Measurements from ENCODE around the gene IL22RA2. TPM values are rescaled to one million over a fixed set of nuclear protein-coding genes. Genes with fewer than 3 reads are reported as not detected.

Gene IL22RA2
- total RNA-seq, 1 experiment from 2014 or later = not detected

- Mint-ChIP-seq H3K4me3 (no peak overlapping the region), H3K9me3 (peaks cover 85% of the 10 kb centered on the region), H3K27me3 (ENCODE audit: low read depth) (peaks cover 6% of the 10 kb centered on the region), H3K27ac (no peak overlapping the region), H3K36me3 (peaks cover 70% of the 10 kb centered on the region), H3K4me1 (no peaks in the 10 kb centered on the region)
- ATAC-seq (no peak), DNase-seq (ENCODE audit: low spot score) (no peak)
- CTCF ChIA-PET = interaction anchor here (1.3 kb wide), 1 partner anchor 112 kb away, joined by 3 read pairs; no protein-coding TSS in a partner anchor
- POLR2A ChIA-PET = no interaction called here
- no peak for TF ChIP-seq IRF1 (CRISPR knock-in tag; IDR thresholded peaks at IDR 0.05)
- TF ChIP-seq ATF1 (CRISPR knock-in tag; IDR thresholded peaks at IDR 0.05) = no peak
- no peak for TF ChIP-seq ATF3 (CRISPR knock-in tag; conservative IDR thresholded peaks at IDR 0.05)
- TF ChIP-seq USF2 (CRISPR knock-in tag; IDR thresholded peaks at IDR 0.05) = no peak
- TF ChIP-seq CDX4 (CRISPR knock-in tag; IDR thresholded peaks at IDR 0.05; ENCODE audit: borderline replicate concordance) = no peak
Measured at GRCh38 chr6:137188855-137189254, 15.4 kb upstream of the IL22RA2 start.

- ChIA-PET POLR2A (no interaction called here), CTCF (no interaction called here)
- H3K4me3 Mint-ChIP-seq = no peak overlapping the region
- peaks cover 86% of the 10 kb centered on the region for H3K9me3 Mint-ChIP-seq
- no peaks in the 10 kb centered on the region for H3K4me1 Mint-ChIP-seq
- ATAC-seq (no peak), DNase-seq (ENCODE audit: low spot score) (no peak)
- no peak overlapping the region for H3K27ac Mint-ChIP-seq
- TF ChIP-seq ETV6 (CRISPR knock-in tag; IDR thresholded peaks at IDR 0.05) = no peak
- TF ChIP-seq ZMAT4 (CRISPR knock-in tag; IDR thresholded peaks at IDR 0.05) = no peak
- TF ChIP-seq PRDM15 (CRISPR knock-in tag; IDR thresholded peaks at IDR 0.05) = no peak
- no peak for TF ChIP-seq GTF2I (CRISPR knock-in tag; conservative IDR thresholded peaks at IDR 0.05)
- peaks cover 83% of the 10 kb centered on the region for H3K36me3 Mint-ChIP-seq
- peaks cover 16% of the 10 kb centered on the region for H3K27me3 Mint-ChIP-seq (ENCODE audit: low read depth)
Measured at GRCh38 chr6:137185290-137185689, 11.8 kb upstream of the IL22RA2 start.

GRCh38 chr6:137182654-137183073 is 9.2 kb upstream of the IL22RA2 start:
- ChIA-PET POLR2A (no interaction called here), CTCF (no interaction called here)
- Mint-ChIP-seq H3K9me3 (peaks cover 88% of the 10 kb centered on the region), H3K27ac (no peak overlapping the region), H3K27me3 (ENCODE audit: low read depth) (peaks cover 16% of the 10 kb centered on the region), H3K36me3 (peaks cover 85% of the 10 kb centered on the region), H3K4me1 (no peaks in the 10 kb centered on the region), H3K4me3 (no peak overlapping the region)
- TF ChIP-seq USF1 (CRISPR knock-in tag; IDR thresholded peaks at IDR 0.05) (no peak), ZNF317 (CRISPR knock-in tag; IDR thresholded peaks at IDR 0.05; ENCODE audit: borderline replicate concordance, low read depth) (no peak)
- ATAC-seq (no peak), DNase-seq (ENCODE audit: low spot score) (no peak)

All from WTC11 (cell line).